HAP-1 (cell line): ENCODE results near the gene RNF212.
A peak's percentile ranks its signal among the peaks of the same experiment; 100 is the strongest.

Experiments used
- DNase-seq, 2 experiments: peaks; one replicate each; pipeline ENCODE4 v3.0.0-alpha.2; 2016 to 2020; ENCODE audit warnings: low spot score in 2 of 2
- H3K27me3 ChIP-seq: fragments of 250-450 bp; sonication (Bioruptor Pico); 2 replicates; pipeline ENCODE4 v1.5.1; 2020; ENCODE audit warnings: low read depth, mild to moderate bottlenecking, moderate library complexity
- H3K36me3 ChIP-seq: fragments of 250-450 bp; sonication (Bioruptor Pico); replicated peaks from 2 replicates; pipeline ENCODE4 v1.5.1; 2020; ENCODE audit warnings: mild to moderate bottlenecking
- H3K4me1 ChIP-seq: fragments of 250-450 bp; sonication (Bioruptor Pico); 2 replicates; pipeline ENCODE4 v1.5.1; 2020; ENCODE audit warnings: mild to moderate bottlenecking
- H3K4me3 ChIP-seq: fragments of 250-450 bp; sonication (Bioruptor Pico); 2 replicates; pipeline ENCODE4 v1.5.1; 2020; ENCODE audit warnings: mild to moderate bottlenecking, moderate library complexity
- H3K9me3 ChIP-seq: fragments of 250-450 bp; sonication (Bioruptor Pico); 2 replicates; pipeline ENCODE4 v1.5.1; 2020; ENCODE audit warnings: mild to moderate bottlenecking, moderate library complexity
- in situ Hi-C: fragments of 300-500 bp; cut with MboI; formaldehyde crosslinking; loops from 3 replicates; pipeline ENCODE4 v1.14.3; 2020; ENCODE audit warnings: low sequenced_read_pairs, inconsistent platforms, mixed read lengths

RNF212 gene

DNA sequence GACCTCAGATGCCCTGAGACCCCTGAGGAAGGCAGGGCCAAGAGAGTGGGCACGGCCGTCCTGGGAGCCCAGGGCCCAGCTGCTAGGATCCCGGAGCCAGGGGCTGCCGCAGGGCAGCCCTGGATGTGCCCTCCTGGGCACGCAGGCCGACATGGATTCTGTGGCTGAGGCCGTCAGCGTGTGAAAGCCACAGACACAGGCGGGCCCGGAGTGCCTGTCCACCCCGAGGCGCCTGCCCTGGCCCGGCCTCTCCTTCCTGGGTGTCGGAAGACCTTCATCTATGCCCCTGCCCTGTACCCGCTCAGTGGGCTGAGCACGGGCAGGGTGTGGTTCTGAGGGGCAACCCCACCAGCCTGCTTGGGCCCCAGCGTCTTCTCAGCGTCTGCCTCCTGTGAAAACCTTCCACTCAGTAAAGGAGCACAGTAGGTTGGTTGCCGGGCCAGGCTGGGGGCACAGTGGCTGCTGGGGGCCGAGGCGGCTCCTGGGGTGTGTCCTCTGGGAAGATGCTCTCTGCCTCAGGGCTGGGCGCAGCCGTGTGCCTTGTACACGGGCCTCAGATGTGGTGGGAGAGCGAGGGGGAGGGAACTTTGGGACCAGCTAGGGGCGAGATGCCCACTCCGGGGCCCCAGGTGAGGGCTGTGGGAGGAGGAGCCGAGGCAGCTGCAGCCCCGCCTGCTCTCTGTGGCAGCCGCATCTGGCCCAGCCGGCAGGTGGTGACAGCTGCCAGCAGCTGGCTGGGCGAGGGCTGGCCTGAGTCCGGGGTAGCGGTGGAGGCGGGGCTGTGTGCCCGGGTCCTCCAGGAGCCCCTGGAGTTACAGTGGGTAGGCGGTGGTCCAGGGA, 81.2 kb downstream of the RNF212 start:
- peaks cover 9% of the 10 kb centered on the region; the same call in 1 of the 2 replicates for H3K27me3 ChIP-seq
- no peak overlapping the region for H3K4me3 ChIP-seq
- no peaks in the 10 kb centered on the region for H3K9me3 ChIP-seq
- H3K4me1 ChIP-seq: no peaks in the 10 kb centered on the region
- H3K36me3 ChIP-seq: no peaks in the 10 kb centered on the region
- in situ Hi-C loops: no loop called here
- no peak for DNase-seq

DNA sequence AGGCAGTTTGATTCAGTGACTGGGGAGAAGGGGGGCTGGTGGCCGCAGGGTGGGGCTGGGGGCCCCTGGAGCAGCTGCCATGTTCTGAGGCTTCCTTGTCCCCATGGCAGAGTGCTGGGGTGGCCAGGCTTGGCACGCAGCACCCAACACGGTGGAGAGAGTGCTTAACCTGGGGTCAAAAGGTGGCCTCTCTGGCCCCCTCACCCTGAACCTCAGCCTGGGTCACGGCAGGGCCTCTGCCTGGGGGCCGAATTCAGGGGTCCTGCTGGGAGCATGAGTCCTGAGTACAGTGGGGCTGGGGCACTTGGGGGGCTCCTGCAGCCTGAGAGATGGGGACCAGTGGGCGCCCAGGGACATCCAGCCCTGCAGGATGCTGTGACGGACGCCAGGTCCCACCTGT, 82.0 kb downstream of the RNF212 start:
- Histone ChIP-seq H3K27me3 (peaks cover 9% of the 10 kb centered on the region; the same call in 1 of the 2 replicates), H3K36me3 (no peaks in the 10 kb centered on the region), H3K4me1 (no peaks in the 10 kb centered on the region), H3K4me3 (no peak overlapping the region), H3K9me3 (no peaks in the 10 kb centered on the region)
- DNase-seq: no peak
- in situ Hi-C loops: no loop called here

DNA sequence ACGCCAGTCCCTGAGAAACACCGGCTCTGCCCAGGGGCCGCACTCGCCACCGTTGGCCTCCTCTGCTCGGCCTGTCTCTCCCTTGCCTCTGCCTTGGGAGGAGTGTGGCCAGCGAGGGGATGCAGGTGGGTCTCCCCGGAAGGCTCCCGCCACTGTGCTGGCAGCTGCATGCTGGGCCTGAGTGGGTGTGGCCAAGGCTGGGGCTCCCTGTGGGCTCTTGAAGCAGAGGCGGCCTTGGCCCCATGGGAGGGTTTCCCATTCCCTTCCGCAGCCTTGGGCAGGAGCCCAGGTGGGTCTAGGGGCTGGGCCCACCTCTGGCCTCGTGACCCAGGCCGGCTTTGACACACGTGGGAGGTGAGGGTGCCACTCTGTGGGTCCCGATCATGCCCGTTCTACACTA, 82.8 kb downstream of the RNF212 start:
- in situ Hi-C loops: no loop called here
- H3K9me3 ChIP-seq: no peaks in the 10 kb centered on the region
- H3K4me1 ChIP-seq: no peaks in the 10 kb centered on the region
- H3K36me3 ChIP-seq: peaks cover 6% of the 10 kb centered on the region
- H3K27me3 ChIP-seq: peaks cover 9% of the 10 kb centered on the region; the same call in 1 of the 2 replicates
- no peak overlapping the region for H3K4me3 ChIP-seq
- DNase-seq: no peak

DNA sequence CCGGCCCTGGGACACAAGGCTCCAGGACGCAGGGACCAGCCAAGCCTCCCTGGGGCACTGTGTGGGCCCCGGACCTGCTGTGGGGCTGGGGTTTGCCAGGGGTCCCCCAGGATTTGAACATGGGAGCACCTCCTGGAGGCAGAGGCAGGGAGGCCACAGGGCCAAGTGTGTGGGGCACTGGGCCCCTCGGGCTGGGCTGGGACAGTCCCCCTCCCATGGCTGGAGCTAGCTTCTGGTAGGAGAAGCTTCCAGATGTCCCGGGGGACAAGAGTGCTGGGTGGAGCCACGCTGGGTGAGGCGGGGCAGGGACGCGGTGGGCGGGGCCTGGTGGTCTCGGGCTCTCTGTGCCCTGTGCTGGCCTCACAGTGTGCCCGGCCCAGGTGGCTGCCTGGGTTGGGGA, 83.3 kb downstream of the RNF212 start:
- Histone ChIP-seq H3K9me3 (no peaks in the 10 kb centered on the region), H3K27me3 (peaks cover 9% of the 10 kb centered on the region; the same call in 1 of the 2 replicates), H3K36me3 (peaks cover 11% of the 10 kb centered on the region), H3K4me1 (no peaks in the 10 kb centered on the region), H3K4me3 (no peak overlapping the region)
- in situ Hi-C loops: no loop called here
- DNase-seq: peak in 1 of 2 experiments; percentile 65

DNA sequence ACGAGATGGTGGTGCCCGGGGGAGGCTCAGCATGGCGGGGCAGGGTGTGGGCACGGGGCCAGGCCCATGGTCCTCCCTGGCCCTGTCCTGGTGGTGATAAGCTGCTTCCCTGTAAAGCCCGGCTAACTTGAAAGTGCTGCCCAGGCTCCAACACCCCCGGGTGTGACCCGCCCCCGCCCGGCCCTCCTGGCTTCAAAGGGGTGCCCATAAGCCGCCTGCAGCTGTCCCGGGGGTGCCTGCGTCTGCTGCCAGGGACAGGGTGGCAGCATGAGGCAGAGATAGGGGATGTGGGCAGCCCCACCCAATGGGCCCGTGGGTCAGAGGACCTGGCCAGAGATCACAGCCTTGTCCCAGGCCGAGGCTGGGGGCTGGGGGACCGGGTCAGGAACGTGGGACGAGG, 83.8 kb downstream of the RNF212 start:
- in situ Hi-C loops: no loop called here
- Histone ChIP-seq H3K27me3 (peaks cover 9% of the 10 kb centered on the region; the same call in 1 of the 2 replicates), H3K36me3 (peaks cover 15% of the 10 kb centered on the region), H3K4me3 (no peak overlapping the region), H3K9me3 (no peaks in the 10 kb centered on the region), H3K4me1 (no peaks in the 10 kb centered on the region)
- no peak for DNase-seq

DNA sequence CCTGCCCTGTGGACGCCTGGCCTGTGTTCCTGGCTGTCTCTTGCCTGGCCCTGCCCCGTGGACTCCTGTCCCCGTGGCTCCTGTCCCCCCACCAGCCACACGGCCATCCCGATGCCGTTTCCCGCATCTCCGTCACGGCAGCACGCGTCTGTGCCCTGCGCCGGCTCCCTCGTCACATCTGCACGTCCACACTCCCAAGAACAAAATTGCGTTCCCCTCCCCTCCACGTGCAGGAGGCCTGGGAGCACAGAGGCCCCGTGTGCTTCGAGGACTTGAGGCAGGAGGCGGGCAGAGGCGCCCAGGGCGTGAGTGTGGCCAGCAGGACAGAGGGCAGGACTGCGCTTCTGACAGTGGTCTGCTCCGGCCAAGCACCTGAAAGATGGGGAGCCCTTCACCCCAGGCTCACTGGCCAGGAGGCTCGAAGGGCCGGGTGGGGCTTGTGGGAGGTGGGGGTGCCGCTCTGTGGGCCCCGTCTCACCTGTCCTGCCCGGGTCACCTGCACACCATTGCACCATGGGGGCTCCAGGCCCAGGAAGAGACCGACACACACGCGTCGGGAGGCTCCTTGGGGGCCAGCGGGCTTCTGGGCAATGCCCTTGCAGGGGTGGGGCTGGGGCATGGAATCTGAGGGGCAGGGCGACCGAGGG, 84.7 kb downstream of the RNF212 start:
- Histone ChIP-seq H3K9me3 (no peaks in the 10 kb centered on the region), H3K4me1 (no peaks in the 10 kb centered on the region), H3K36me3 (peaks cover 15% of the 10 kb centered on the region), H3K27me3 (peaks cover 9% of the 10 kb centered on the region; the same call in 1 of the 2 replicates), H3K4me3 (no peak overlapping the region)
- in situ Hi-C loops: no loop called here
- DNase-seq: no peak

DNA sequence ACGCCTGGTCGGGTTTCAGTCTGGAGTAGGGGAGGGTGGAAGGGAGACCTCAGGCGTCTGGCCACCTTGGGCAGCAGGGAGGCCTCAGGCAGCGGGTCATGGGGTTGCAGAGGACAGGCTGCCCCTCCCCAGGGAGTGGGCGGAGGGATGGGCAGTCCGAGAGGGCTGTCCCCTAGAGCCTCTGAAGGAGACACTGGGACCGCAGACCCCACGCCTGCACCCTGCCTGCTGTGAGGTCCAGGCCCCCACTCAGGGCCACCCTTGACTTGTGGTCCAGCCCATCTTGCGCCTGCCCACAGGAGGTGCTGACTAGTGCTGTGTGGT, 85.5 kb downstream of the RNF212 start:
- H3K27me3 ChIP-seq: peaks cover 9% of the 10 kb centered on the region; the same call in 1 of the 2 replicates
- H3K4me3 ChIP-seq: no peak overlapping the region
- no peak for DNase-seq
- H3K36me3 ChIP-seq: peaks cover 15% of the 10 kb centered on the region
- H3K4me1 ChIP-seq: no peaks in the 10 kb centered on the region
- in situ Hi-C loops: no loop called here
- no peaks in the 10 kb centered on the region for H3K9me3 ChIP-seq

DNA sequence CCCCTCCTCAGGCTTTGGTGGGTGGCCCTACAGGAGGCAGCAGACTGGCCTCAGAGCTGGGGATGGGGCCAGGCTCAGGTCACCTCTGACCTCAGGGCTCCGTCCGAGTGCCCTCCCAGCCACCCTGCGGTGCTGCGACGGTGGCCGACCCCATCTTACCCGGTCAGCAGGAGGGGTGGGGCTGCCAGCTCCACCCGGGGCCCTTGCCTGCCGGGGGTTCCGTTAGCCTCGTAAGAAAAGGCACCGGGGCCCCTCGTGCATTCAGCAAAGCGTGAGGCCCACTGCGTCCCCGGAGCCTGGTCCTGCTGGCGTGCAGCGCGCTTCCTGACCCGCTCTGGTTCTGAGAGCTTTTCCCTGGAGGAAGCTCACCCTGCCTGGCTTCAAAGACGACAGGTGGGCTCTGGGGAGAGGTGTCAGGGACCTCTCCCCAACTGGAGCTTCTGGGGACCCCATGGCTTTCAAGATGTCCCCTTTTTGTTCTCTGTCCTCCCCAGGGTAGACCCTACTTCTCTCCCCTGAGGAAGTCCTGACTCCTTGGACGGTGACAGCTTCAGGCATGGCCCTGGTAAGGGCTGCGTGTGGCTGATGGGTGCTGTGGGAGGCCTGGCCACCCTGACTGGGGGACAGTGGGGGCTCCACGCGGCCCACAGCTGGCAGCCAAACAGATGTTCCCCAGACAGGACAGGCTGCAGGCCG, 86.0 kb downstream of the RNF212 start:
- H3K36me3 ChIP-seq: peaks cover 15% of the 10 kb centered on the region
- H3K27me3 ChIP-seq: peaks cover 7% of the 10 kb centered on the region; the same call in 1 of the 2 replicates
- H3K4me1 ChIP-seq: no peaks in the 10 kb centered on the region
- no peak for DNase-seq
- no peak overlapping the region for H3K4me3 ChIP-seq
- in situ Hi-C loops: no loop called here
- H3K9me3 ChIP-seq: no peaks in the 10 kb centered on the region

DNA sequence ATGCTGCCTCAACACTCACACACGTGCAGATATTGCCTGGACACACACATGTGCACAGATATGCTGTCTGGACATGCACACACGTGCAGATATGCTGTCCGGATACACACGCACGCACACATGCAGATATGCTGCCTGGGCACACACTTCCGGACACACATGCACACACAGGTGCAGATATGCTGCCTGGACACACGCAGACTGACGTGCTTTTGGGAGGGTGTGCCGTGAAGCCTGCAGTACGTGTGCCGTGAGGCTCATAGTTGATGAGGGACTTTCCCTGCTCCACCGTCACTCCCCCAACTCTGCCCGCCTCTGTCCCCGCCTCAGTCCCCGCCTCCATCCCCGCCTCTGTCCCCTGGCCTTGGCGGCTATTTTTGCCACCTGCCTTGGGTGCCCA, 87.2 kb downstream of the RNF212 start:
- Histone ChIP-seq H3K27me3 (no peaks in the 10 kb centered on the region), H3K4me1 (no peaks in the 10 kb centered on the region), H3K9me3 (no peaks in the 10 kb centered on the region), H3K4me3 (no peak overlapping the region), H3K36me3 (peaks cover 15% of the 10 kb centered on the region)
- in situ Hi-C loops: no loop called here
- DNase-seq: peak in 1 of 2 experiments; percentile 73

DNA sequence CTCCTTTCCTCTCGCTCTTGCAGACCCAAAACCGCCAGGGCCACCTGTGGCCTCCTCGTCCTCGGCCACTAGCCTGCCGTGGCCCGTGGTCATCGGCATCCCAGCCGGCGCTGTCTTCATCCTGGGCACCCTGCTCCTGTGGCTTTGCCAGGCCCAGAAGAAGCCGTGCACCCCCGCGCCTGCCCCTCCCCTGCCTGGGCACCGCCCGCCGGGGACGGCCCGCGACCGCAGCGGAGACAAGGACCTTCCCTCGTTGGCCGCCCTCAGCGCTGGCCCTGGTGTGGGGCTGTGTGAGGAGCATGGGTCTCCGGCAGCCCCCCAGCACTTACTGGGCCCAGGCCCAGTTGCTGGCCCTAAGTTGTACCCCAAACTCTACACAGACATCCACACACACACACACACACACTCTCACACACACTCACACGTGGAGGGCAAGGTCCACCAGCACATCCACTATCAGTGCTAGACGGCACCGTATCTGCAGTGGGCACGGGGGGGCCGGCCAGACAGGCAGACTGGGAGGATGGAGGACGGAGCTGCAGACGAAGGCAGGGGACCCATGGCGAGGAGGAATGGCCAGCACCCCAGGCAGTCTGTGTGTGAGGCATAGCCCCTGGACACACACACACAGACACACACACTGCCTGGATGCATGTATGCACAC, 88.3 kb downstream of the RNF212 start:
- in situ Hi-C loops: no loop called here
- H3K4me3 ChIP-seq: no peak overlapping the region
- H3K9me3 ChIP-seq: no peaks in the 10 kb centered on the region
- H3K4me1 ChIP-seq: no peaks in the 10 kb centered on the region
- no peaks in the 10 kb centered on the region for H3K27me3 ChIP-seq
- H3K36me3 ChIP-seq: peaks cover 15% of the 10 kb centered on the region
- DNase-seq: no peak

DNA sequence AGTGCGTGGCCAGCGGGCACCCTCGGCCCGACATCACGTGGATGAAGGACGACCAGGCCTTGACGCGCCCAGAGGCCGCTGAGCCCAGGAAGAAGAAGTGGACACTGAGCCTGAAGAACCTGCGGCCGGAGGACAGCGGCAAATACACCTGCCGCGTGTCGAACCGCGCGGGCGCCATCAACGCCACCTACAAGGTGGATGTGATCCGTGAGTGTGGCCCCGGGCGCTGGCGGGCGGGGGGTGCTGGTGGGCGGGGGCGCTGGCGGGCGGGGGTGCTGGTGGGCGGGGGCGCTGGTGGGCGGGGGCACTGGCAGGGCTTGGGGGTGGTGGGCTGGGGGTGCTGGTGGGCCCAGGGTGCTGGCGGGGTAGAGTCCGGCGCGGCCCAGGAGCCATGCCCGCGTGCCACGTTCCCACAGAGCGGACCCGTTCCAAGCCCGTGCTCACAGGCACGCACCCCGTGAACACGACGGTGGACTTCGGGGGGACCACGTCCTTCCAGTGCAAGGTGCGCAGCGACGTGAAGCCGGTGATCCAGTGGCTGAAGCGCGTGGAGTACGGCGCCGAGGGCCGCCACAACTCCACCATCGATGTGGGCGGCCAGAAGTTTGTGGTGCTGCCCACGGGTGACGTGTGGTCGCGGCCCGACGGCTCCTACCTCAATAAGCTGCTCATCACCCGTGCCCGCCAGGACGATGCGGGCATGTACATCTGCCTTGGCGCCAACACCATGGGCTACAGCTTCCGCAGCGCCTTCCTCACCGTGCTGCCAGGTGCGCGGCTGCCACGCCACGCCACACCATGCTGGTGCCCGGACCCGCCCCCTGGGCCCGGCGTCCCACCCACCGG, 89.2 kb downstream of the RNF212 start:
- no peak overlapping the region for H3K4me3 ChIP-seq
- H3K4me1 ChIP-seq: no peaks in the 10 kb centered on the region
- in situ Hi-C loops: no loop called here
- H3K9me3 ChIP-seq: no peaks in the 10 kb centered on the region
- H3K27me3 ChIP-seq: no peaks in the 10 kb centered on the region
- DNase-seq: no peak
- peaks cover 15% of the 10 kb centered on the region for H3K36me3 ChIP-seq

DNA sequence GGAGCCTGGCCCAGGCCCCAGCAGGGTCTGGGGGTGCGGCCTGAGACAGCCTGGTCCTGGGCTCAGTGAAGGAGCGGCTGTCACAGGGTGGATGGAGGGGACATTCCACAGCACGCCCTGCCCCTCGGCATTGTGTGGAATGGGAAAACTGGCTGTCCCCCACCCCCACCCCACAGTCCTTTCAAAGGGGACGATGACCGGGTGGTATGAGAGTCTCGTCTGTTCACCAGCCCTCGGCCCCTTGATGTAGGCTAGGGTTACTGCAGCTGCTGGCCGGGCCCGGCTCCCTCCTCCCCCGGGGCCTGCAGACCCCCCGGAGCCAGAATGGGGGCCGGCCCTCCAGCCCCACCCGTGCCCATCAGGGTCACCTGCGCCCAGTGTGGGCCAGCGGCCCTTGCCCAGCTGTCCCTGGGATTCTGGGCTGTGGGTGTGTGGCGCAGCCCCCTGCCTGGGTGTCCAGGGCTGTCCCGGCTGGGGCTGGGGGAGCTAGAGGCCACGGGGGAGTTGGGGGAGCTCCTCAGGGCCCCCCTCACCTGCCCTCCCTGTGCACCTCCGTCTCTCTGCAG, 90.2 kb downstream of the RNF212 start:
- H3K4me3 ChIP-seq: no peak overlapping the region
- H3K9me3 ChIP-seq: no peaks in the 10 kb centered on the region
- H3K4me1 ChIP-seq: no peaks in the 10 kb centered on the region
- H3K27me3 ChIP-seq: no peaks in the 10 kb centered on the region
- H3K36me3 ChIP-seq: peaks cover 15% of the 10 kb centered on the region
- in situ Hi-C loops: no loop called here
- DNase-seq: no peak

DNA sequence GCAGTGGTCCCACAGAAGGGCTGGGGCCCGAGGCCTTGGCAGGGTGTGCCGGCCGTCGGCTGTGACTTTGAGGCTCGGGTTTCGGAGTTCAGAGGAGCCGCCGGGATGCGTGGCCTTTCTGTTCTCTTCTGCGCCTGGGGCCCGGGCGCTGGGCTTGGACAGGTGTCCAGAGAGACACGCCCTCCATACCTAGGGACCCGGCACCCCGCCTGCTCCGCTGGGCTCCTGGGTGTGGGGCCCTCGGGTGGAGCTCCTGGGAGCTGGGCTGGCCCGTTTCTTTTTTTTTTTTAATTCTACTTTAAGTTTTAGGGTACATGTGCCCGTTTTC, 90.7 kb downstream of the RNF212 start:
- in situ Hi-C loops: no loop called here
- peaks cover 15% of the 10 kb centered on the region for H3K36me3 ChIP-seq
- no peak for DNase-seq
- no peaks in the 10 kb centered on the region for H3K27me3 ChIP-seq
- no peak overlapping the region for H3K4me3 ChIP-seq
- no peaks in the 10 kb centered on the region for H3K9me3 ChIP-seq
- no peaks in the 10 kb centered on the region for H3K4me1 ChIP-seq
